IPS DF 6.9 (cell line): ENCODE measurements around the gene DHH.

Experiments
- DNase-seq: peaks from one replicate; pipeline ENCODE4 v3.0.0-alpha.2; 2013; ENCODE audit warnings: low read depth, low spot score
- H3K27ac ChIP-seq: one replicate; pipeline ENCODE4 v1.5.1; 2013; ENCODE audit warnings: low read length, control low read depth
- H3K27me3 ChIP-seq: 2 replicates; pipeline ENCODE4 v1.6.1; 2013; ENCODE audit warnings: mild to moderate bottlenecking, low read length; ENCODE audit not compliant: control insufficient read depth, insufficient read depth
- H3K36me3 ChIP-seq: 2 replicates; pipeline ENCODE4 v1.6.1; 2013; ENCODE audit warnings: low read length; ENCODE audit not compliant: control insufficient read depth, insufficient read depth
- H3K4me1 ChIP-seq: 2 replicates; pipeline ENCODE4 v1.6.1; 2013; ENCODE audit warnings: low read length; ENCODE audit not compliant: control insufficient read depth, insufficient read depth
- H3K4me3 ChIP-seq: 2 replicates; pipeline ENCODE4 v1.5.1; 2013; ENCODE audit warnings: mild to moderate bottlenecking, low read length
- H3K9me3 ChIP-seq: 2 replicates; pipeline ENCODE4 v1.6.1; 2013; ENCODE audit warnings: low read length, inconsistent platforms; ENCODE audit not compliant: control insufficient read depth, insufficient read depth
- WGBS: extraction: QIAGEN DNeasy Blood & Tissue Kit; methylation state at CpG from one replicate; pipeline ENCODE4 v1.1.7; 2013; ENCODE audit warnings: mixed read lengths, missing lambda C conversion rate; ENCODE audit not compliant: insufficient read length, insufficient coverage; 5-methylcytosine and 5-hydroxymethylcytosine counted together

Gene DHH

DNA sequence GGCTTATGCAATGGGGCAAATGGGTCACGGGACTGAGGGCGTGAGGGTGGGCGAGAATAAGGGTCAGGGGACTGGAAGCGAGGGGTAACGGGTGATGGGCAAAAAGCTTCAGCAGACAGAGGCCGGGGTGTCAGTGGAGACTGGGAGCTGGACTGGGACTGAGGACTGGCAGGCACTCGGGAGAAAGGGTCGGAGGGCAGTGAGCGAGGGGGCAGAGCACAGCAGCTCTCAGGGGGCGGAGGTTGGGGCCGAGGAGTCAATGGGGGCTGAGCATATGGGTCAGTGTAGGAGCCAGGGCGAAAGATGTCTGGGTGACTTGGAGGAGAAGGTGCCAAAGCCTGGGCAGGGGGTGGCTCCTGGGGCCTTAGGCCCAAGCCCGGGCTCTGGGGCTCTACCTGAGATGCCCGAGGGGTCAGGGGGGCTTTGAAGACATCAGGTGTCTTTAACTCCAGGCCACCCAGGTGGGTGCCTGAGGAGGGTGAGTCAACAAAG, 54.2 kb downstream of the DHH start:
- Histone ChIP-seq H3K27me3 (no peaks in the 10 kb centered on the region), H3K4me1 (no peaks in the 10 kb centered on the region), H3K27ac (no peak overlapping the region), H3K9me3 (no peaks in the 10 kb centered on the region), H3K4me3 (no peak overlapping the region), H3K36me3 (peaks cover 71% of the 10 kb centered on the region)
- WGBS: no CpG with 5 or more reads among the region's 14 CpGs
- DNase-seq: no peak

DNA sequence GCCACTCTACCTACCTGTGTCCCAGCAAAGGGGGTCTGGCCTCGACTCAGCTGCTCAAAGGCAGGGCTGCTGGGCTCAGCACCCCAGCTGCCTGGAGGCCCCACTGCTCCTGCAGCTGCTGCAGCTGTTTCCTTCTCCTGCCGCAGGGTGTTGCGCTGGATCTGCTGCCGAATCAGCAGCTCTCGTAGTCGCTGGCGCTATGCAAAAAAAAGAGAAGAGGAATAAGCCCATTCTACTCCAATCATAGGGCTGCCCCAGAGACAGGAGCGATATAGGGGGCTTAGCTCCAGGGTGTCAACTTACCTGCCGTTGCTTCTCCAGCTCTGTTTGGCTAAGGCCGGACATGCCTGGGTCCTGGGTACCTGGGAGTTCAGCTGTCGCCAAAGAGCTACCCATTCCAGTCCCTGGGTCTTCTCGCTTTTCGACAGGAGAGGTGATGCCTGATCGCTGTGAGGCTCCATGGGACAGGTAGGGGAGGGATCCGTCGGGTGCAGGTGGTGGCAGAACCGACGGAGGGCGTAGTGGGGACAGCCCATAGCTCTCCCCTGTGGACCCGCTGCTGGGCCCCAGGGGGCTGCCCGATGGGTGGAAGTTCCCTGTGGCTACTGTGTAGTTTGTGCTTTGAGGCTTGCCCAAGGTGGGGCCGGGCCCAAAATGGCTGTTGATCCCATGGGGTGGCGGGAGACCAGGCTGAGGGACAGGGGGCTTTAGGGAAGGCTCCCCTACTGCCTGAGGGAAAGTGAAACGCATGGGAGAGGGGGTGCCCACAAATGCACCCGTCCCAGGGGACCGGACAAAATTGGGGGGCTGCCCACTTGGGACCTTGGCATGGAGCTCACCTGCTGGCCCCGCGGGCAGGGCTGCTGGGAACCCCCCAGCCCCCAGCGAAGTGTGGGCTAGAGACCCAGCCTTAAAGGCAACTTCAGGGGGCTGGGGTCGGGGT, 54.9 kb downstream of the DHH start:
- Histone ChIP-seq H3K4me1 (no peaks in the 10 kb centered on the region), H3K27me3 (no peaks in the 10 kb centered on the region), H3K27ac (no peak overlapping the region), H3K36me3 (peaks cover 72% of the 10 kb centered on the region), H3K9me3 (no peaks in the 10 kb centered on the region), H3K4me3 (no peak overlapping the region)
- no peak for DNase-seq
- WGBS: no CpG with 5 or more reads among the region's 30 CpGs

DNA sequence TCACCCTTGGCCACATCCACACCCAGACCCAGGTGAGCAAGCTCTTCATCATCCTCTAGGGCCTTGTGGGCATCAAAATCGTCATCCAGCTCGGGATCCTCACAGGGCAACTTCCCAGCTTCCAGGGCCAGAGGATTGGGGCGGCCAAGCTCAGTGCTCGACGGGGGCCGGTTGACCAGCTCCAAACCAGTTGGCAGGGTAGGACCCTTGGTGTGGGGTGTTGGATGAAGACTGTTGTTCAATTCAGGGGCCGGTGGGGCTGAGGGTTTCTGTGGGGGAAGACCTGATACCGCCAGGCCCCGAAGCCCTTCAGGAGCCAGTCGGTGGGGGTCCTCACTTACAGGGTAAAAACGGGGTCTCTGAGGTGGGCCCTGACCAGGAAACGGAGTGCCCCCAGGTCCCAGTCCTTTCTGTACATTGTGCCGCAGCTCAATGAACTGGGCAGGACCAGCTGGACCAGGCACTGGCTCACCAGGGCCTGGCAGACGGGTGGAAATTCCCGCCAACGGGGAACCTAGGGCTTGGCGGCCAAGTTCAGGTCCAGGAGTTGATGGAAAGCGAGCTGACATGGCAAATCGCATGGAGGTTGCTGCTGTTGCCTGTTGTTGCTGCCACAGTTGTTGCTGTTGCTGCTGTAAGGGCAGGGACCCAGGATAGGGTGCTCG, 56.2 kb downstream of the DHH start:
- Histone ChIP-seq H3K36me3 (peaks cover 78% of the 10 kb centered on the region), H3K9me3 (no peaks in the 10 kb centered on the region), H3K4me1 (no peaks in the 10 kb centered on the region), H3K27ac (no peak overlapping the region), H3K4me3 (no peak overlapping the region), H3K27me3 (no peaks in the 10 kb centered on the region)
- no CpG with 5 or more reads among the region's 20 CpGs for WGBS
- no peak for DNase-seq

DNA sequence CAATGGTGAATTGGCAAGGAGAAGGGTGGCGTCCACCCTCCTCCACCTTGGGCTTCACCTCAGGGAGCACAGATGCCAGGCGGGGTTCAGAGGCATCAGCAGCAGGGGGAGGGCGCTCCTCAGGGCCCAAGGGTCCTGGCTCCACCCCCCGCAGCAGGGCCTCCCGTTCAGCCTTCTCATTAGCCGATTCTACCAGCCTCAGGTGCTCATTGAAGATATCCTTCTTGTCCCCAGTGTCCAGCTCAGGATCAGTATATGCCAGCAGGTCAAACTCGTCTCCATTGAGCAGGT, 56.7 kb downstream of the DHH start:
- WGBS: no CpG with 5 or more reads among the region's 7 CpGs
- no peak for DNase-seq

DNA sequence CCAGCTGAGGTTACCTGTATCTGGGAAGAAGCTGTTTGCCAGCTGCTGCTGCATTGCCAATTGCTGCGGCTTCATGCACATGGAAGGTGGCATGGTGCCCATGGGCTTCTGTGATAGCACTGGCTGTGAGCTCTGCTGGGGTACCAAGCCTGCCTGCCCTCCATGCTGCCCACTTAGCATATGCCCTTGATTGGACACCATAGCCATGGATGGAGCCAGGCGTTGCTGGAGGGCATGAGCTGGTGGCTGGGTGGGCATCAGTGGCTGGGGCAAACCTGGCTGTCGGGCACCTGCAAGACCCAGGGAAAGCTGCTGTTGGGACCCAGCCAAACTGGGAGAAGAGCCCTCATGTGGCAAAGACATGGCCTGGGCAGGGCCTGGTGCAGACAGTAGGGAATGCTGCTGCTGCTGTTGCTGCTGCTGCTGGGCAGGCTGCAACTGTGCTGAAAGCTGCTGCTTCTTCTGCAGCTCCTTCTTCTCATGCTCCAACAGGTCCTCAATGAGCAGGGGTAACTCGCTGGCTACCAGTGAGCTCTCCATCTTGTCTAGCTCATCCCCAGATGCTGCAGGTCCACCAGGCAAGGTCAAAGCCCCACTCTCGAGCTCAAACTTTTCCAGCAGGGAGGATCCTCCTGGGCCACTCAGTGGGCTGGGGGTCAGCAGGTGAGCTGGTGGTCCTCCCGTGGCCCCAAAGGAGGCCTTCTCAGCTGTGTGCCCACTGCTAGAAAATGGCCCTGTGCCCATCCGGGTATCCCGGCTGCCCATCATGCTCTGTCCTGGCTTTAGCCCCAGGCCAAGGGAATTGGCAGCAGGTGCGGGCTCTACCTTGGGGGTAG, 57.3 kb downstream of the DHH start:
- H3K4me3 ChIP-seq: no peak overlapping the region
- WGBS: no CpG with 5 or more reads among the region's 9 CpGs
- H3K27ac ChIP-seq: no peak overlapping the region
- no peak for DNase-seq
- no peaks in the 10 kb centered on the region for H3K27me3 ChIP-seq
- no peaks in the 10 kb centered on the region for H3K9me3 ChIP-seq
- no peaks in the 10 kb centered on the region for H3K4me1 ChIP-seq
- H3K36me3 ChIP-seq: peaks cover 78% of the 10 kb centered on the region

More for the DNA sequence above, 56.7 kb downstream of the DHH start:
- Histone ChIP-seq H3K9me3 (no peaks in the 10 kb centered on the region), H3K27me3 (no peaks in the 10 kb centered on the region), H3K4me3 (no peak overlapping the region), H3K4me1 (no peaks in the 10 kb centered on the region), H3K27ac (no peak overlapping the region), H3K36me3 (peaks cover 78% of the 10 kb centered on the region)
